Right lobe of liver (tissue), 6 donors: ENCODE results near the gene DTNB. TPM values are rescaled to one million over a fixed set of nuclear protein-coding genes. Genes with fewer than 3 reads are reported as not detected.
A peak's percentile ranks its signal among the peaks of the same experiment; 100 is the strongest.

Experiments
- ATAC-seq, 4 donors: fragments of 200-7000 bp; cut with Tn5 transposase; one replicate each; pipeline ENCODE4 v1.9.1; 2020; ENCODE audit warnings: mild to moderate bottlenecking in 4 of 4, moderate library complexity in 4 of 4
- DNase-seq, 3 donors: peaks; one replicate each; pipeline ENCODE4 v3.0.0-alpha.2; 2020
- H3K27ac ChIP-seq, 3 donors: fragments of 200-600 bp; one replicate each; pipeline ENCODE4 v1.8.0; 2022
- H3K27me3 ChIP-seq, 2 donors: fragments of 200-600 bp; one replicate each; pipeline ENCODE4 v1.8.0; 2022
- H3K36me3 ChIP-seq, 4 donors: fragments of 200-600 bp; sonication (generic) in 1 of 4; one replicate each; pipeline versions ENCODE4 v1.5.1 to v1.8.0; 2017 to 2022; ENCODE audit warnings: control low read depth in 1 of 4
- H3K4me1 ChIP-seq, 4 donors: fragments of 200-600 bp; sonication (generic) in 1 of 4; one replicate each; pipeline versions ENCODE4 v1.5.1 to v1.8.0; 2017 to 2022; ENCODE audit warnings: control low read depth in 1 of 4
- H3K4me3 ChIP-seq, 3 donors: fragments of 200-600 bp; one replicate each; pipeline ENCODE4 v1.8.0; 2022
- H3K9me3 ChIP-seq, 4 donors: fragments of 200-600 bp; sonication (generic) in 1 of 4; one replicate each; pipeline versions ENCODE4 v1.5.1 to v1.8.0; 2017 to 2022; ENCODE audit warnings: control low read depth in 1 of 4
- POLR2A ChIP-seq: fragments of 450-650 bp; IDR thresholded peaks from one replicate; pipeline ENCODE4 v1.6.1; 2017; ENCODE audit warnings: antibody characterized with exemption, mild to moderate bottlenecking
- WGBS: methylation state at CpG from one replicate; pipeline ENCODE4 v1.1.6; 2018; ENCODE audit warnings: low coverage, low lambda C conversion rate; ENCODE audit not compliant: insufficient coverage; ENCODE audit errors: missing lambda C conversion rate; 5-methylcytosine and 5-hydroxymethylcytosine counted together
- intact Hi-C, 2 donors: fragments of 100-400 bp; cut with DNase I; formaldehyde crosslinking; loops; one replicate each; pipeline versions ENCODE4 v1.11.2 to v1.14.1; 2022
- total RNA-seq, 6 experiments: library from RNA; depleted of rRNA in 2 of 6; stranded (reverse); fragments of >200 nt in 2 of 6; fragmentation: NEBNext Ultra II Directional in 3 of 6; extraction: Animal tissue kit (Norgen Biotek cat#: 25700) in 3 of 6; gene quantifications; one replicate each; pipeline versions ENCODE4 v1.1.0 to v1.2.4, GENCODE V29; 2016 to 2023
- TF ChIP-seq, protein P1 (sequence below), 4 donors: fragments of 200-600 bp in 3 of 4; fragments of 450-650 bp in 1 of 4; IDR thresholded peaks; one replicate each; pipeline versions ENCODE4 v1.5.1 to v1.8.0; 2016 to 2022; ENCODE audit warnings: antibody characterized with exemption in 4 of 4, mild to moderate bottlenecking in 2 of 4
- donor health status: DM: no; HTN: yes; CAD: no.
- donor health status: DM: no; HTN: no; CAD: no.
- donor health status: DM: no; HTN: no; CAD: no.
- donor health status: DM: no; HTN: yes; CAD: no.
- donor health status: DM: no; HTN: yes; CAD: no.

The DTNB gene
- total RNA-seq, 6 experiments from 2014 or later = 7.0 to 10.3 (median 8.8) TPM

DNA sequence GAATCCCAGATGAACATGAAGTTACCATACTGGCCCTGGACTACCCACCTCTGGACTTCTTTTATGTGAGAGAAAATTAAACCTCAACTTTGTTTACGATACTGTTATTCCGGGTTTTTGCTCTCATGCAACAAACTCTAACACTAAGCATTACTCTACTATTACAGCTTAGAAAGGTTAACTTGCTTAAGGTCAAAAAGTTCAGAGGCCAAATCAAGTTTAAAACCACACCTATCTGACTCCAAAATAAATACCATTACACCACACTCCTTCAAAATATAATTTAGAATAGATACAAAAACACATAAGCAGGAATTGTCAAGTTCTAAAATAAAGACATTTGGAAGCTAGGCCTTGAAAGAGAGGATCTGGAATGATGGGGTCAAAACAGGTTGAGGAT, 75.0 kb downstream of the DTNB start:
- ATAC-seq = peak in 3 of 4 donors; percentile 42 to 63 (median 61)
- WGBS = 91% methylated on average over 2 of the region's 2 CpGs
- intact Hi-C loops = no loop called here
- no peaks in the 10 kb centered on the region for H3K9me3 ChIP-seq
- no peak for DNase-seq
- no peak overlapping the region for H3K4me3 ChIP-seq
- no peak for TF ChIP-seq POLR2A
- TF ChIP-seq, protein P1, sequence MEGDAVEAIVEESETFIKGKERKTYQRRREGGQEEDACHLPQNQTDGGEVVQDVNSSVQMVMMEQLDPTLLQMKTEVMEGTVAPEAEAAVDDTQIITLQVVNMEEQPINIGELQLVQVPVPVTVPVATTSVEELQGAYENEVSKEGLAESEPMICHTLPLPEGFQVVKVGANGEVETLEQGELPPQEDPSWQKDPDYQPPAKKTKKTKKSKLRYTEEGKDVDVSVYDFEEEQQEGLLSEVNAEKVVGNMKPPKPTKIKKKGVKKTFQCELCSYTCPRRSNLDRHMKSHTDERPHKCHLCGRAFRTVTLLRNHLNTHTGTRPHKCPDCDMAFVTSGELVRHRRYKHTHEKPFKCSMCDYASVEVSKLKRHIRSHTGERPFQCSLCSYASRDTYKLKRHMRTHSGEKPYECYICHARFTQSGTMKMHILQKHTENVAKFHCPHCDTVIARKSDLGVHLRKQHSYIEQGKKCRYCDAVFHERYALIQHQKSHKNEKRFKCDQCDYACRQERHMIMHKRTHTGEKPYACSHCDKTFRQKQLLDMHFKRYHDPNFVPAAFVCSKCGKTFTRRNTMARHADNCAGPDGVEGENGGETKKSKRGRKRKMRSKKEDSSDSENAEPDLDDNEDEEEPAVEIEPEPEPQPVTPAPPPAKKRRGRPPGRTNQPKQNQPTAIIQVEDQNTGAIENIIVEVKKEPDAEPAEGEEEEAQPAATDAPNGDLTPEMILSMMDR (IDR thresholded peaks at IDR 0.05) = no peak
- peaks cover 0 to 6% (median 0%) of the 10 kb centered on the region in 4 donors for H3K4me1 ChIP-seq
- H3K27me3 ChIP-seq = no peaks in the 10 kb centered on the region
- no peaks in the 10 kb centered on the region for H3K36me3 ChIP-seq
- H3K27ac ChIP-seq = no peak overlapping the region

DNA sequence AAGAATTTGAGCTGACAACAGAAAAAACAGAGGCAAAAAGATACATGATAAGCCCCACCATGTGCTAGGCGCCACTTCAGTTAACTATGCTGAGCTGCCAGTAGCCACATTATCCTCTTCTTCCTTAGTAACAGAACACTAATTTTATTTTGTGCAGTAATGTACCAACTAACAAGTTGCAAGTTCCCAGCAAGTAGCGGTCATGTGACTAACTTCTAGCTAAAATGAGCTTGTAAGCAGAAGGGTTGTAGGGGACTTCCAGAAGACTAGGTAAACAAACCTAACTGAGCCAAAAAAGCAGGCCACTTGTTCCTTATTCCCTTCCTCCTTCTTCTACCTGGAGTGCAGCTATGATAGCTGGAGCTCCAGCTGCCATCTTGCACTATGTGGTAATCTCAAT, 75.5 kb downstream of the DTNB start:
- H3K9me3 ChIP-seq = no peaks in the 10 kb centered on the region
- no peak overlapping the region for H3K4me3 ChIP-seq
- no peaks in the 10 kb centered on the region for H3K36me3 ChIP-seq
- intact Hi-C loops = no loop called here
- ATAC-seq = peak in 2 of 4 donors; percentile 32 to 58
- H3K4me1 ChIP-seq = peaks cover 0 to 6% (median 0%) of the 10 kb centered on the region in 4 donors
- TF ChIP-seq, protein P1 (IDR thresholded peaks at IDR 0.05) = no peak
- no peak for TF ChIP-seq POLR2A
- H3K27ac ChIP-seq = no peak overlapping the region
- 90% methylated on average over 2 of the region's 2 CpGs for WGBS
- no peaks in the 10 kb centered on the region for H3K27me3 ChIP-seq
- no peak for DNase-seq

DNA sequence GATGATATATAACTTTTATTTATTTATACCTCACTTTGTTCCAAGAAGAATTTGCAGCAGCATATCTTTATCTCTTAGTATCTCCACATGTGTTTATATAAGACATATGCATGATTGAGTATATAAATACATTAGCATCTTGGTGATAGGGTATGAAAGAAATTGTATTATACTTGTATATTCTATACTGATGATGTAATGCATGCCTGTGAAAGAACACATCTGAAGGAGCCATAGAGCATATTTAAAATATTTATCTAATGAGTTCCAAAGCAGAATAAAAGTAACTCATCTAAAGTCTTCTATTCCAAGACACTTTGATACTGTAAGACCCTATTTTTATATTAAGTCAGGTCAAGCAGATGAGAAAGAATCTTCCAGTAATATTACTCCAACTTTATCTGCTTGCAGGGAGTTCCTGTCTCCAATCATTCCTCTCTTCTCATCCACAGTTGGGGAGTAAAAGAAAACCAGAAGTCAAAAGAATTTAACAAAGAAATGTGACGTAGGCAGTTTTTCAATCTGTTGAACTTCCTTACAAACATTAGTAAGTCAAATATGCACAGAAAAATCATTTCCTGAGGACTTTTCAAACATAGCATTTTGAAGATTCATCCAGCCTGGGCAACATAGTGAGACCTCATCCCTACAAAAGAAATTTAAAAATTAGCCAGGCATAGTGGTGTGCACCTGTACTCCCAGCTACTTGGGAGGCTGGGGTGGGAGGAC, 76.7 kb downstream of the DTNB start:
- H3K36me3 ChIP-seq = no peaks in the 10 kb centered on the region
- no peaks in the 10 kb centered on the region for H3K9me3 ChIP-seq
- ATAC-seq = peak in 1 of 4 donors; percentile 28
- intact Hi-C loops = no loop called here
- 45% methylated on average over 1 of the region's 1 CpG for WGBS
- H3K27me3 ChIP-seq = no peaks in the 10 kb centered on the region
- TF ChIP-seq POLR2A = no peak
- TF ChIP-seq, protein P1 (IDR thresholded peaks at IDR 0.05) = no peak
- no peak overlapping the region for H3K27ac ChIP-seq
- no peak for DNase-seq
- no peak overlapping the region for H3K4me3 ChIP-seq
- H3K4me1 ChIP-seq = peaks cover 0 to 6% (median 0%) of the 10 kb centered on the region in 4 donors

DNA sequence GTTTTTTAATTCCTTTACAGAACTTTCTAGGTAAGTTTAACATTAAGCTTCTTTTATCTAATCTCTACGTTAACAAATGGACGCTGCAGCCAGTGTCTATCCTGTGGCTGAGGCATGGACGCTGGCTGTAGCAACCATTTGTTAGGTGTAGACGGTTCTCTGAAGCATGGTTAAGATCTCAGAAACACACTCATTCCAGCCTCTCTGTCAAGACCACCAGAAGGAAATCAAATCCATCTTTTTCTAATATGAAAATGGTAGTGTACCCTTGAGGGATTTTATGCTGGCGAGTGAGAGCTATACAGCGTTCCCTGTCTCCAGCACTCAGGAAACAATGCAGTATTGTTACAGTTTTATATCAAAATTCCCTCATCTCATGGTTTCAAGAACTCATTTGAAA, 78.0 kb downstream of the DTNB start:
- no peaks in the 10 kb centered on the region for H3K27me3 ChIP-seq
- no peak for ATAC-seq

More for the DNA sequence above, 78.0 kb downstream of the DTNB start:
- TF ChIP-seq, protein P1 (IDR thresholded peaks at IDR 0.05) = no peak
- no peak for TF ChIP-seq POLR2A
- no peak for DNase-seq
- Histone ChIP-seq H3K9me3 (no peaks in the 10 kb centered on the region), H3K27ac (no peak overlapping the region), H3K4me1 (peaks cover 0 to 6% (median 0%) of the 10 kb centered on the region in 4 donors), H3K36me3 (no peaks in the 10 kb centered on the region), H3K4me3 (no peak overlapping the region)
- intact Hi-C loops = no loop called here
- 93% methylated on average over 6 of the region's 6 CpGs for WGBS
